HG03175 (cell line): ENCODE results near the gene EXOC1.

Source experiments
- ATAC-seq: cut with Tn5 transposase; IDR thresholded peaks from one replicate; pipeline ENCODE4 v1.9.1; 2021; ENCODE audit warnings: mild to moderate bottlenecking, moderate library complexity; ENCODE audit not compliant: unreplicated experiment

The EXOC1 gene

GRCh38 chr4:55849724-55850123 is 3.7 kb upstream of the EXOC1 start:
- ATAC-seq, result no peak

GRCh38 chr4:55851885-55852284 is 1.6 kb upstream of the EXOC1 start:
- ATAC-seq, result no peak

- peak; percentile 17 for ATAC-seq
These were observed 681 bp downstream of the EXOC1 start for GRCh38 chr4:55854129-55854528.

- no peak for ATAC-seq
These were observed 4.1 kb downstream of the EXOC1 start for GRCh38 chr4:55857586-55857985.

- ATAC-seq, result no peak
These were observed 6.3 kb downstream of the EXOC1 start for GRCh38 chr4:55859711-55860110.

- ATAC-seq, result no peak
These were observed 11.3 kb downstream of the EXOC1 start for GRCh38 chr4:55864577-55865223.

- no peak for ATAC-seq
These were observed 11.9 kb downstream of the EXOC1 start for GRCh38 chr4:55865228-55865806.

GRCh38 chr4:55866290-55866907 is 13.0 kb downstream of the EXOC1 start:
- peak; percentile 76 for ATAC-seq

- ATAC-seq, result peak; percentile 94
These were observed 13.6 kb downstream of the EXOC1 start for GRCh38 chr4:55866973-55867574.

GRCh38 chr4:55868581-55869090 is 15.2 kb downstream of the EXOC1 start:
- no peak for ATAC-seq

- ATAC-seq, result no peak
These were observed 17.9 kb downstream of the EXOC1 start for GRCh38 chr4:55871299-55871800.

GRCh38 chr4:55874831-55875230 is 21.4 kb downstream of the EXOC1 start:
- no peak for ATAC-seq

- no peak for ATAC-seq
These were observed 22.9 kb downstream of the EXOC1 start for GRCh38 chr4:55876387-55876786.

- no peak for ATAC-seq
These were observed 25.8 kb downstream of the EXOC1 start for GRCh38 chr4:55879224-55879623.

- no peak for ATAC-seq
These were observed 27.3 kb downstream of the EXOC1 start for GRCh38 chr4:55880652-55881280.

- no peak for ATAC-seq
These were observed 30.8 kb downstream of the EXOC1 start for GRCh38 chr4:55884093-55884850.

- no peak for ATAC-seq
These were observed 31.4 kb downstream of the EXOC1 start for GRCh38 chr4:55884851-55885219.

GRCh38 chr4:55887594-55887993 is 34.1 kb downstream of the EXOC1 start:
- ATAC-seq, result no peak

GRCh38 chr4:55892156-55892555 is 38.7 kb downstream of the EXOC1 start:
- ATAC-seq, result no peak

- no peak for ATAC-seq
These were observed 43.2 kb downstream of the EXOC1 start for GRCh38 chr4:55896622-55897021.
